IMR-90 (cell line): Measurements from ENCODE around the gene DCLRE1B. TPM values are rescaled to one million over a fixed set of nuclear protein-coding genes. Genes with fewer than 3 reads are reported as not detected.

Experiments used
- ATAC-seq: fragments of 200-7000 bp; cut with Tn5 transposase; 2 replicates; pipeline ENCODE4 v1.9.1; 2020; ENCODE audit warnings: low read depth, mild to moderate bottlenecking, moderate library complexity
- BruUV-seq: library from RNA; stranded (reverse); fragments of 400-500 nt; replicated peaks from 2 replicates; lab custom pipeline; 2021; lab: Mats Ljungman, UMichigan
- CTCF ChIA-PET: fragments of 300-600 bp; formaldehyde crosslinking; extraction: SDS; loops from one replicate; lab custom pipeline; 2021; ENCODE audit warnings: antibody characterized with exemption; lab: Yijun Ruan, JAX
- POLR2A ChIA-PET: fragments of 300-600 bp; sonication (Branson Sonifier 250); formaldehyde crosslinking; loops from one replicate; lab custom pipeline; 2022; ENCODE audit warnings: antibody characterized with exemption; ENCODE audit not compliant: unreplicated experiment; lab: Charles Lee
- DNase-seq: peaks from one replicate; pipeline ENCODE4 v3.0.0; 2013
- H2AFZ ChIP-seq: replicated peaks from 2 replicates; pipeline ENCODE3; 2013; ENCODE audit warnings: low read length, mild to moderate bottlenecking; ENCODE audit not compliant: poor library complexity
- H2AK5ac ChIP-seq: 2 replicates; pipeline ENCODE4 v1.6.1; 2013; ENCODE audit warnings: low read depth, low read length, inconsistent platforms
- H2AK9ac ChIP-seq: replicated peaks from 2 replicates; pipeline ENCODE3; 2013; ENCODE audit warnings: mild to moderate bottlenecking, low read depth, low read length, moderate library complexity; ENCODE audit not compliant: poor library complexity
- H2BK120ac ChIP-seq: 2 replicates; pipeline ENCODE4 v1.6.1; 2013; ENCODE audit warnings: low read depth, low read length, inconsistent platforms
- H2BK15ac ChIP-seq: 3 replicates; pipeline ENCODE4 v1.6.1; 2013; ENCODE audit warnings: low read depth, low read length, inconsistent platforms
- H2BK20ac ChIP-seq: 2 replicates; pipeline ENCODE4 v1.6.1; 2013; ENCODE audit warnings: low read depth, mild to moderate bottlenecking, inconsistent platforms, low read length, moderate library complexity
- H2BK5ac ChIP-seq: 2 replicates; pipeline ENCODE4 v1.6.1; 2013; ENCODE audit warnings: mild to moderate bottlenecking, low read depth, low read length, inconsistent platforms; ENCODE audit not compliant: poor library complexity, severe bottlenecking
- H3K14ac ChIP-seq: replicated peaks from 2 replicates; pipeline ENCODE4 v1.6.1; 2013; ENCODE audit warnings: low read depth, low read length, inconsistent platforms
- H3K18ac ChIP-seq: 2 replicates; pipeline ENCODE4 v1.6.1; 2013; ENCODE audit warnings: low read depth, low read length, control low read depth
- H3K23ac ChIP-seq: 2 replicates; pipeline ENCODE4 v1.6.1; 2013; ENCODE audit warnings: low read depth, low read length, inconsistent platforms
- H3K27ac ChIP-seq: 2 replicates; pipeline ENCODE4 v1.5.1; 2013; ENCODE audit warnings: mild to moderate bottlenecking, control low read depth, low read length; ENCODE audit not compliant: insufficient read depth
- H3K27me3 ChIP-seq: 2 replicates; pipeline ENCODE4 v1.6.1; 2013; ENCODE audit warnings: low read length; ENCODE audit not compliant: control insufficient read depth, insufficient read depth
- H3K36me3 ChIP-seq: 2 replicates; pipeline ENCODE4 v1.6.1; 2013; ENCODE audit warnings: low read length, mixed read lengths; ENCODE audit not compliant: control insufficient read depth, insufficient read depth
- H3K4ac ChIP-seq: 2 replicates; pipeline ENCODE4 v1.6.1; 2013; ENCODE audit warnings: low read depth, low read length, inconsistent platforms
- H3K4me1 ChIP-seq: 2 replicates; pipeline ENCODE4 v1.6.1; 2013; ENCODE audit warnings: low read length, mixed read lengths; ENCODE audit not compliant: control insufficient read depth, insufficient read depth
- H3K4me2 ChIP-seq: 2 replicates; pipeline ENCODE4 v1.6.1; 2013; ENCODE audit warnings: low read depth, mild to moderate bottlenecking, control low read depth, low read length, moderate library complexity
- H3K4me3 ChIP-seq: 2 replicates; pipeline ENCODE4 v1.5.1; 2013; ENCODE audit warnings: low read depth, mild to moderate bottlenecking, control low read depth, low read length, moderate library complexity; ENCODE audit not compliant: insufficient read depth
- H3K56ac ChIP-seq: 2 replicates; pipeline ENCODE4 v1.6.1; 2013; ENCODE audit warnings: low read length, inconsistent platforms; ENCODE audit not compliant: insufficient read depth; ENCODE audit errors: extremely low read depth
- H3K79me1 ChIP-seq, 2 experiments: 2 replicates each; pipeline ENCODE4 v1.6.1; 2013; ENCODE audit warnings: low read length in 2 of 2, inconsistent platforms in 1 of 2, low read depth in 1 of 2
- H3K9ac ChIP-seq: 2 replicates; pipeline ENCODE4 v1.6.1; 2013; ENCODE audit warnings: low read depth, low read length, control low read depth
- H3K9me1 ChIP-seq: 2 replicates; pipeline ENCODE4 v1.6.1; 2013; ENCODE audit warnings: low read length, inconsistent platforms; ENCODE audit not compliant: insufficient read depth
- H3K9me3 ChIP-seq: 2 replicates; pipeline ENCODE4 v1.6.1; 2013; ENCODE audit warnings: low read length; ENCODE audit not compliant: control insufficient read depth, insufficient read depth
- H4K20me1 ChIP-seq: 2 replicates; pipeline ENCODE4 v1.6.1; 2013; ENCODE audit warnings: low read length, inconsistent platforms; ENCODE audit not compliant: insufficient read depth
- H4K5ac ChIP-seq: 2 replicates; pipeline ENCODE4 v1.6.1; 2013; ENCODE audit warnings: mild to moderate bottlenecking, low read depth, low read length, control low read depth
- H4K8ac ChIP-seq, 2 experiments: 2 replicates each; pipeline ENCODE4 v1.6.1; 2013; ENCODE audit warnings: low read depth in 2 of 2, low read length in 2 of 2, control low read depth in 1 of 2, inconsistent platforms in 1 of 2
- H4K91ac ChIP-seq: 2 replicates; pipeline ENCODE4 v1.6.1; 2013; ENCODE audit warnings: low read depth, low read length, inconsistent platforms; ENCODE audit not compliant: insufficient read depth
- BHLHE40 ChIP-seq: fragments of 150-350 bp; IDR thresholded peaks from 2 replicates; pipeline ENCODE4 v1.6.1; 2016; ENCODE audit warnings: mild to moderate bottlenecking, low read depth, low read length
- CEBPB ChIP-seq: IDR thresholded peaks from 2 replicates; pipeline ENCODE4 v1.6.1; 2012; ENCODE audit warnings: low read depth, low read length, improper control_type of control experiment
- CHD1 ChIP-seq: IDR thresholded peaks from 2 replicates; pipeline ENCODE4 v1.6.1; 2012; ENCODE audit warnings: low read depth, low read length, improper control_type of control experiment
- CTCF ChIP-seq: conservative IDR thresholded peaks from 2 replicates; pipeline ENCODE4 v1.5.1; 2012; ENCODE audit warnings: mild to moderate bottlenecking, low read depth, low read length, improper control_type of control experiment
- FOS ChIP-seq: fragments of 150-350 bp; IDR thresholded peaks from 2 replicates; pipeline ENCODE4 v1.6.1; 2016; ENCODE audit warnings: low read depth, low read length
- MAFK ChIP-seq: IDR thresholded peaks from 2 replicates; pipeline ENCODE4 v1.6.1; 2012; ENCODE audit warnings: low read depth, low read length, improper control_type of control experiment
- MXI1 ChIP-seq: IDR thresholded peaks from 2 replicates; pipeline ENCODE4 v1.6.1; 2012; ENCODE audit warnings: low read depth, mild to moderate bottlenecking, low read length, moderate library complexity, borderline replicate concordance
- POLR2A ChIP-seq: IDR thresholded peaks from 2 replicates; pipeline ENCODE4 v1.6.1; 2012; ENCODE audit warnings: mild to moderate bottlenecking, low read depth, low read length
- RAD21 ChIP-seq: IDR thresholded peaks from 2 replicates; pipeline ENCODE4 v1.6.1; 2012; ENCODE audit warnings: low read length, improper control_type of control experiment
- RCOR1 ChIP-seq: IDR thresholded peaks from 2 replicates; pipeline ENCODE4 v1.6.1; 2012; ENCODE audit warnings: mild to moderate bottlenecking, low read length, improper control_type of control experiment; ENCODE audit not compliant: insufficient replicate concordance
- RFX5 ChIP-seq: IDR thresholded peaks from 2 replicates; pipeline ENCODE4 v1.8.0; 2012; ENCODE audit warnings: low read depth, mild to moderate bottlenecking, low read length, moderate library complexity
- SMC3 ChIP-seq: fragments of 150-350 bp; IDR thresholded peaks from 2 replicates; pipeline ENCODE4 v1.6.1; 2016; ENCODE audit warnings: low read depth, mild to moderate bottlenecking, antibody characterized with exemption, low read length, moderate library complexity
- USF2 ChIP-seq: fragments of 150-350 bp; IDR thresholded peaks from 2 replicates; pipeline ENCODE4 v1.6.1; 2017; ENCODE audit warnings: mild to moderate bottlenecking, antibody characterized with exemption, low read length, low read depth
- WGBS, 2 experiments: methylation state at CpG; one replicate each; pipeline versions ENCODE4 v1.1.5 to v1.1.7; 2013; ENCODE audit warnings: missing lambda C conversion rate in 2 of 2; ENCODE audit not compliant: insufficient read length in 1 of 2; ENCODE audit errors: extremely low coverage in 2 of 2; 5-methylcytosine and 5-hydroxymethylcytosine counted together
- dilution Hi-C: fragments of 300-500 bp; cut with HindIII; formaldehyde crosslinking; loops from one replicate; pipeline ENCODE4 v1.14.3; 2018; ENCODE audit warnings: low sequenced_read_pairs; ENCODE audit not compliant: unreplicated experiment
- in situ Hi-C: fragments of 300-500 bp; cut with MboI; formaldehyde crosslinking; loops from 3 replicates; pipeline ENCODE4 v1.14.3; 2019; ENCODE audit warnings: low sequenced_read_pairs, inconsistent platforms, mixed read lengths
- intact Hi-C: fragments of 100-400 bp; cut with micrococcal nuclease; formaldehyde crosslinking; loops from 2 replicates; pipeline ENCODE4 v1.10.0; 2022
- polyA plus RNA-seq, 3 experiments: library from polyadenylated mRNA; depleted of rRNA; stranded (reverse); fragments of >200 nt; gene quantifications; 2 replicates each; pipeline ENCODE4 v1.2.3, GENCODE V29; 2012; ENCODE audit warnings: low replicate concordance in 1 of 3
- total RNA-seq: library from RNA; depleted of rRNA; stranded (reverse); fragments of >200 nt; gene quantifications from 2 replicates; pipeline ENCODE4 v1.2.3, GENCODE V29; 2012
- TF ChIP-seq, protein P1 (sequence below): fragments of 150-350 bp; IDR thresholded peaks from 2 replicates; pipeline ENCODE4 v1.6.1; 2016; ENCODE audit warnings: low read depth, mild to moderate bottlenecking, low read length, moderate library complexity, borderline replicate concordance

The DCLRE1B gene
- total and polyA plus RNA-seq, 2 of the 4 experiments (the other 2 are of a cell fraction) = 4.9 to 6.1 TPM

DNA sequence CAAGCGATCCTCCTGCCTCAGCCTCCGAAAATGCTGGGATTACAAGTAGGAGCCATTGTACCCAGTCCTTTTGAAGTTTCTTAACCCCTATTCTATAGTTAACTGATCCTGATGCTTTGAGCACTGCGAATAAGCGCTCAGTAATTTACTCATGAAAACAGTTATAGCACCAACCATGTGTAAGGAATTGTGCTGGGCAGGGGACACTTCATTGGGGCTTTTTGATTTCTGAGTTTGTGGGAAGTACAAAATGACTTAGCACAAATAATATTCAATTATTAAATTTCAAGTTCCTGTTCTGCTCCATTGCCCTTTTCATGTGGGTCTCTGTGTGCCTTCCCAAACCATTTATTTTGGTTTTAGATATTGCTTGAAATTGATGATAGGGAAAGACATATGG lies 17.8 kb downstream of the DCLRE1B start:
- H3K27me3 ChIP-seq = peaks cover 5% of the 10 kb centered on the region
- no peaks in the 10 kb centered on the region for H3K4me1 ChIP-seq
- no peak for ATAC-seq
- H3K14ac ChIP-seq = no peak overlapping the region
- H2BK20ac ChIP-seq = no peak overlapping the region
- in situ Hi-C loops (loop anchor here (25.0 kb wide), 1 partner anchor 786 kb away; no protein-coding TSS in a partner anchor), dilution Hi-C loops (no loop called here), intact Hi-C loops (no loop called here)
- H3K9me1 ChIP-seq = peaks cover 2% of the 10 kb centered on the region; the same call in 1 of the 2 replicates
- no peak overlapping the region for H2AFZ ChIP-seq
- no peaks in the 10 kb centered on the region for H3K9me3 ChIP-seq
- H2AK9ac ChIP-seq = no peak overlapping the region
- no peak overlapping the region for H2BK15ac ChIP-seq
- WGBS, 2 experiments = 50% methylated on average over 2 of the region's 4 CpGs; no CpG with 5 or more reads in 1 of the 2 experiments
- H3K36me3 ChIP-seq = no peaks in the 10 kb centered on the region
- no peak overlapping the region for H3K4me2 ChIP-seq
- H3K27ac ChIP-seq = no peak overlapping the region
- no peak overlapping the region for H3K9ac ChIP-seq
- no peaks in the 10 kb centered on the region for H3K79me1 ChIP-seq
- no peak overlapping the region for H3K4me3 ChIP-seq
- H4K8ac ChIP-seq = no peak overlapping the region
- BruUV-seq = no TSS peak
- H3K4ac ChIP-seq = no peak overlapping the region
- TF ChIP-seq POLR2A (no peak), BHLHE40 (no peak), RFX5 (no peak), FOS (no peak), CHD1 (no peak), CEBPB (no peak), RCOR1 (no peak), USF2 (no peak), RAD21 (no peak), MXI1 (no peak), CTCF (no peak), MAFK (no peak), SMC3 (no peak)
- TF ChIP-seq, protein P1, sequence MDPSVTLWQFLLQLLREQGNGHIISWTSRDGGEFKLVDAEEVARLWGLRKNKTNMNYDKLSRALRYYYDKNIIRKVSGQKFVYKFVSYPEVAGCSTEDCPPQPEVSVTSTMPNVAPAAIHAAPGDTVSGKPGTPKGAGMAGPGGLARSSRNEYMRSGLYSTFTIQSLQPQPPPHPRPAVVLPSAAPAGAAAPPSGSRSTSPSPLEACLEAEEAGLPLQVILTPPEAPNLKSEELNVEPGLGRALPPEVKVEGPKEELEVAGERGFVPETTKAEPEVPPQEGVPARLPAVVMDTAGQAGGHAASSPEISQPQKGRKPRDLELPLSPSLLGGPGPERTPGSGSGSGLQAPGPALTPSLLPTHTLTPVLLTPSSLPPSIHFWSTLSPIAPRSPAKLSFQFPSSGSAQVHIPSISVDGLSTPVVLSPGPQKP = no peak
- no peak overlapping the region for H4K5ac ChIP-seq
- no peaks in the 10 kb centered on the region for H4K20me1 ChIP-seq
- CTCF ChIA-PET = no interaction called here
- no peak overlapping the region for H2BK120ac ChIP-seq
- no peak overlapping the region for H2AK5ac ChIP-seq
- H3K23ac ChIP-seq = no peak overlapping the region
- no peak for DNase-seq
- no peak overlapping the region for H4K91ac ChIP-seq
- POLR2A ChIA-PET = no interaction called here
- no peak overlapping the region for H3K18ac ChIP-seq
- H3K56ac ChIP-seq = no peak overlapping the region
- H2BK5ac ChIP-seq = no peak overlapping the region
